WTC11 (cell line): ENCODE results near the gene ANO2. TPM values are rescaled to one million over a fixed set of nuclear protein-coding genes. Genes with fewer than 3 reads are reported as not detected.

Source experiments
- ATAC-seq: fragments of 200-7000 bp; cut with Tn5 transposase; 2 replicates; pipeline ENCODE4 v1.10.0; 2021; ENCODE audit warnings: mild to moderate bottlenecking, moderate library complexity
- CTCF ChIA-PET: fragments of 300-600 bp; sonication (Branson Sonifier 250); formaldehyde crosslinking; loops from one replicate; lab custom pipeline; 2021; ENCODE audit warnings: antibody characterized with exemption; lab: Charles Lee
- POLR2A ChIA-PET: fragments of 350-600 bp; sonication (Branson Sonifier 250); formaldehyde crosslinking; loops from one replicate; lab custom pipeline; 2021; ENCODE audit warnings: antibody characterized with exemption; lab: Charles Lee
- DNase-seq: peaks from one replicate; pipeline ENCODE4 v3.0.0; 2021; ENCODE audit warnings: low spot score
- H3K27ac Mint-ChIP-seq: 2 replicates; pipeline ENCODE4 v1.8.0; 2021; ENCODE audit warnings: mixed read lengths
- H3K27me3 Mint-ChIP-seq: 2 replicates; pipeline ENCODE4 v1.8.0; 2021; ENCODE audit warnings: low read depth, mild to moderate bottlenecking, moderate library complexity, mixed read lengths
- H3K36me3 Mint-ChIP-seq: 2 replicates; pipeline ENCODE4 v1.8.0; 2021; ENCODE audit warnings: mixed read lengths
- H3K4me1 Mint-ChIP-seq: 2 replicates; pipeline ENCODE4 v1.8.0; 2022; ENCODE audit warnings: mixed read lengths
- H3K4me3 Mint-ChIP-seq: 2 replicates; pipeline ENCODE4 v1.8.0; 2021; ENCODE audit warnings: mild to moderate bottlenecking, moderate library complexity, mixed read lengths
- H3K9me3 Mint-ChIP-seq: 2 replicates; pipeline ENCODE4 v1.8.0; 2021; ENCODE audit warnings: mixed read lengths
- ATF1 ChIP-seq: sonication (generic); formaldehyde crosslinking; IDR thresholded peaks from 2 replicates; pipeline ENCODE4 v1.8.1; 2023; ENCODE audit warnings: mild to moderate bottlenecking, moderate library complexity, missing genetic modification reagents
- CBFB ChIP-seq: sonication (generic); formaldehyde crosslinking; IDR thresholded peaks from 2 replicates; pipeline ENCODE4 v1.8.1; 2022; ENCODE audit warnings: mild to moderate bottlenecking, low read depth, missing genetic modification reagents
- CTCF ChIP-seq: fragments of 200-600 bp; IDR thresholded peaks from 2 replicates; pipeline ENCODE4 v1.8.0; 2022; ENCODE audit warnings: antibody characterized with exemption
- ERG ChIP-seq: fragments of 250-450 bp; sonication (Bioruptor Pico); IDR thresholded peaks from 2 replicates; pipeline ENCODE4 v1.8.0; 2021; ENCODE audit warnings: mild to moderate bottlenecking
- ESRRA ChIP-seq: sonication (generic); formaldehyde crosslinking; IDR thresholded peaks from 2 replicates; pipeline ENCODE4 v1.8.1; 2022; ENCODE audit warnings: mild to moderate bottlenecking, missing genetic modification reagents, borderline replicate concordance
- GABPB1 ChIP-seq: sonication (generic); formaldehyde crosslinking; IDR thresholded peaks from 2 replicates; pipeline ENCODE4 v1.8.1; 2023; ENCODE audit warnings: mild to moderate bottlenecking, missing genetic modification reagents
- IRF1 ChIP-seq: sonication (generic); formaldehyde crosslinking; IDR thresholded peaks from 2 replicates; pipeline ENCODE4 v1.8.0; 2023; ENCODE audit warnings: missing genetic modification reagents
- IRF2 ChIP-seq: sonication (generic); formaldehyde crosslinking; IDR thresholded peaks from 2 replicates; pipeline ENCODE4 v1.8.0; 2022; ENCODE audit warnings: low read depth, missing genetic modification reagents, borderline replicate concordance
- KAT7 ChIP-seq: sonication (generic); formaldehyde crosslinking; IDR thresholded peaks from 2 replicates; pipeline ENCODE4 v1.8.1; 2023; ENCODE audit warnings: missing genetic modification reagents, mild to moderate bottlenecking, borderline replicate concordance
- MAX ChIP-seq: sonication (generic); formaldehyde crosslinking; IDR thresholded peaks from 2 replicates; pipeline ENCODE4 v1.8.0; 2022; ENCODE audit warnings: mild to moderate bottlenecking, missing genetic modification reagents
- MYBL2 ChIP-seq: sonication (generic); formaldehyde crosslinking; IDR thresholded peaks from 2 replicates; pipeline ENCODE4 v1.8.1; 2023; ENCODE audit warnings: mild to moderate bottlenecking, moderate library complexity, missing genetic modification reagents
- NR3C1 ChIP-seq: sonication (generic); formaldehyde crosslinking; conservative IDR thresholded peaks from 2 replicates; pipeline ENCODE4 v1.8.1; 2023; ENCODE audit warnings: low read depth, mild to moderate bottlenecking, missing genetic modification reagents
- SMAD4 ChIP-seq: sonication (generic); formaldehyde crosslinking; IDR thresholded peaks from 2 replicates; pipeline ENCODE4 v1.8.0; 2022; ENCODE audit warnings: mild to moderate bottlenecking, missing genetic modification reagents
- TEAD4 ChIP-seq: sonication (generic); formaldehyde crosslinking; IDR thresholded peaks from 2 replicates; pipeline ENCODE4 v1.8.0; 2022; ENCODE audit warnings: mild to moderate bottlenecking, missing genetic modification reagents
- ZBTB21 ChIP-seq: sonication (generic); formaldehyde crosslinking; IDR thresholded peaks from 2 replicates; pipeline ENCODE4 v1.8.1; 2023; ENCODE audit warnings: mild to moderate bottlenecking, missing genetic modification reagents, borderline replicate concordance
- ZMAT4 ChIP-seq: fragments of 250-450 bp; sonication (Bioruptor Pico); IDR thresholded peaks from 2 replicates; pipeline ENCODE4 v1.9.0; 2021; ENCODE audit warnings: mild to moderate bottlenecking
- ZNF263 ChIP-seq: sonication (generic); formaldehyde crosslinking; IDR thresholded peaks from 2 replicates; pipeline ENCODE4 v1.8.1; 2022; ENCODE audit warnings: low read depth, mild to moderate bottlenecking, moderate library complexity, missing genetic modification reagents
- ZNF317 ChIP-seq: sonication (generic); formaldehyde crosslinking; IDR thresholded peaks from 2 replicates; pipeline ENCODE4 v1.8.1; 2023; ENCODE audit warnings: low read depth, mild to moderate bottlenecking, moderate library complexity, missing genetic modification reagents, borderline replicate concordance
- ZNF416 ChIP-seq: fragments of 250-450 bp; sonication (Bioruptor Pico); IDR thresholded peaks from 2 replicates; pipeline ENCODE4 v1.9.0; 2021; ENCODE audit warnings: mild to moderate bottlenecking, inconsistent platforms
- total RNA-seq: library from RNA; stranded (reverse); gene quantifications from 3 replicates; pipeline ENCODE4 v1.2.3, GENCODE V29; 2021

Gene ANO2
- total RNA-seq, 1 experiment from 2014 or later: 2.8 TPM

- ATAC-seq (no peak), DNase-seq (no peak)
- Mint-ChIP-seq H3K4me3 (no peak overlapping the region), H3K27ac (no peak overlapping the region), H3K9me3 (peaks cover 4% of the 10 kb centered on the region; the same call in 1 of the 2 replicates), H3K36me3 (no peaks in the 10 kb centered on the region), H3K27me3 (no peaks in the 10 kb centered on the region), H3K4me1 (peaks cover 18% of the 10 kb centered on the region)
- no peak for TF ChIP-seq CTCF
- TF ChIP-seq GABPB1: no peak
- TF ChIP-seq ZNF263 (CRISPR knock-in tag): no peak
- no peak for TF ChIP-seq ESRRA (CRISPR knock-in tag)
- TF ChIP-seq NR3C1: no peak
- TF ChIP-seq IRF2 (CRISPR knock-in tag): no peak
- POLR2A ChIA-PET: no interaction called here
- CTCF ChIA-PET: interaction anchor here (1.8 to 2.2 kb wide), 5 partner anchors 9 to 155 kb away, joined by 4 to 32 read pairs (median 10); no protein-coding TSS in a partner anchor
Observed at GRCh38 chr12:5900076-5900475, 45.0 kb downstream of the ANO2 start.

GRCh38 chr12:5899675-5900074 lies 45.4 kb downstream of the ANO2 start:
- no peak for ATAC-seq
- TF ChIP-seq TEAD4 (no peak), ZNF416 (CRISPR knock-in tag) (no peak), MAX (no peak), CBFB (no peak), ZBTB21 (CRISPR knock-in tag) (no peak), IRF1 (CRISPR knock-in tag) (no peak), SMAD4 (CRISPR knock-in tag) (no peak), KAT7 (CRISPR knock-in tag) (no peak)
- Mint-ChIP-seq H3K36me3 (no peaks in the 10 kb centered on the region), H3K4me3 (no peak overlapping the region), H3K4me1 (peaks cover 14% of the 10 kb centered on the region), H3K9me3 (peaks cover 8% of the 10 kb centered on the region), H3K27ac (no peak overlapping the region), H3K27me3 (no peaks in the 10 kb centered on the region)
- DNase-seq: no peak
- POLR2A ChIA-PET: no interaction called here
- CTCF ChIA-PET: interaction anchor here (1.1 to 2.2 kb wide), 15 partner anchors 9 to 294 kb away, joined by 3 to 32 read pairs (median 6); no protein-coding TSS in a partner anchor

- POLR2A ChIA-PET: no interaction called here
- DNase-seq: peak; percentile 47
- no peaks in the 10 kb centered on the region for H3K36me3 Mint-ChIP-seq
Observed at GRCh38 chr12:5898874-5899273, 46.2 kb downstream of the ANO2 start.

More at GRCh38 chr12:5898874-5899273, 46.2 kb downstream of the ANO2 start:
- Mint-ChIP-seq H3K27ac (no peak overlapping the region), H3K27me3 (peaks cover 2% of the 10 kb centered on the region; the same call in 1 of the 2 replicates), H3K9me3 (peaks cover 16% of the 10 kb centered on the region)
- TF ChIP-seq ATF1: no peak
- no peak for TF ChIP-seq ZMAT4 (CRISPR knock-in tag)
- TF ChIP-seq SMAD4 (CRISPR knock-in tag): no peak
- no peak for TF ChIP-seq ZNF317 (CRISPR knock-in tag)
- no peak for TF ChIP-seq MYBL2 (CRISPR knock-in tag)
- no peak for TF ChIP-seq ERG (CRISPR knock-in tag)
- TF ChIP-seq CTCF: no peak
- TF ChIP-seq, all 79 proteins: peak for 0
- peak; percentile 80 for ATAC-seq
- peaks cover 12% of the 10 kb centered on the region for H3K4me1 Mint-ChIP-seq
- H3K4me3 Mint-ChIP-seq: no peak overlapping the region
- CTCF ChIA-PET: interaction anchor here (0.6 to 2.2 kb wide), 30 partner anchors 9 to 705 kb away, joined by 3 to 32 read pairs (median 4); no protein-coding TSS in a partner anchor
